Tibial nerve (tissue), 4 donors: ENCODE measurements around the gene SAG. TPM values are rescaled to one million over a fixed set of nuclear protein-coding genes. Genes with fewer than 3 reads are reported as not detected.

Experiments
- DNase-seq, 2 donors: peaks; one replicate each; pipeline ENCODE4 v3.0.0-alpha.2; 2019; ENCODE audit warnings: low spot score in 2 of 2
- H3K27ac ChIP-seq, 4 donors: fragments of 200-600 bp; sonication (generic) in 3 of 4; one replicate each; pipeline ENCODE4 v1.5.1; 2017 to 2019; ENCODE audit warnings: mild to moderate bottlenecking in 1 of 4
- H3K27me3 ChIP-seq, 2 donors: fragments of 200-600 bp; sonication (generic) in 1 of 2; one replicate each; pipeline versions ENCODE4 v1.5.1 to v1.6.0; 2017 to 2019
- H3K36me3 ChIP-seq, 3 donors: fragments of 200-600 bp; sonication (generic); one replicate each; pipeline ENCODE4 v1.5.1; 2018 to 2019
- H3K4me1 ChIP-seq, 4 donors: fragments of 200-600 bp; sonication (generic) in 3 of 4; one replicate each; pipeline ENCODE4 v1.5.1; 2017 to 2019
- H3K4me3 ChIP-seq, 4 donors: fragments of 200-600 bp; sonication (generic) in 3 of 4; one replicate each; pipeline ENCODE4 v1.5.1; 2017 to 2019; ENCODE audit warnings: mild to moderate bottlenecking in 1 of 4, moderate library complexity in 1 of 4
- H3K9me3 ChIP-seq, 4 donors: fragments of 200-600 bp; sonication (generic) in 3 of 4; one replicate each; pipeline ENCODE4 v1.5.1; 2017 to 2019
- EP300 ChIP-seq, 2 donors: sonication (generic); formaldehyde crosslinking; IDR thresholded peaks; one replicate each; pipeline ENCODE4 v1.6.1; 2017; ENCODE audit warnings: antibody characterized with exemption in 2 of 2, mild to moderate bottlenecking in 1 of 2
- POLR2A ChIP-seq, 2 donors: fragments of 450-650 bp; IDR thresholded peaks; one replicate each; pipeline ENCODE4 v1.6.1; 2017; ENCODE audit warnings: antibody characterized with exemption in 2 of 2, mild to moderate bottlenecking in 2 of 2, moderate library complexity in 2 of 2
- WGBS, 2 donors: methylation state at CpG; one replicate each; pipeline ENCODE4 v1.1.5; 2018; 5-methylcytosine and 5-hydroxymethylcytosine counted together
- total RNA-seq, 4 donors: library from RNA; depleted of rRNA; stranded (reverse); fragments of >200 nt; gene quantifications; one replicate each; pipeline ENCODE4 v1.1.0, GENCODE V29; 2016
- TF ChIP-seq, protein P1 (sequence below), 5 experiments: fragments of 200-600 bp in 3 of 5; fragments of 450-650 bp in 2 of 5; sonication (generic) in 3 of 5; IDR thresholded peaks; one replicate each; pipeline ENCODE4 v1.5.1; 2016 to 2019; ENCODE audit warnings: antibody characterized with exemption in 5 of 5, mild to moderate bottlenecking in 3 of 5, moderate library complexity in 2 of 5

The SAG gene
- total RNA-seq, 4 donors from 2014 or later = not detected

DNA sequence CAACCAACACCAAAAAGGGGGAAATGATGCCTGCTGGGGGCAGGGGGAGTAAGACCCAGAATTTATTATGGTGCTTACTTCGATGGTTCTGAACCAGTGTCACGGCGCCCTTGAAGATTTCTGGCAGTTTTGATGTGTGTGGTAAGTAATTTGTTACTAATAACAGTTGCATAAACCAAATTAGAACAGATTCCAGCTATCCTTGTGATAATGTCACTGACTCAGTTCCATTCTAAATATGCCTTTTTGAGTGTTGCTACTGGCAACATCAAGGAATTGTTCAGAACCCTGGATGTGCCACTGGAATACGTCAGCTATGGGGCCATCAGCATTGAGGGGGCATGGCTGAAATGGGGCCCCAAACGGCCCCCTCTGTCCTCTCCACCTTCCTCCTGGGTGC lies 11.6 kb downstream of the SAG start:
- 81 to 85% methylated on average over 5 of the region's 5 CpGs for WGBS, 2 donors
- no peak overlapping the region for H3K4me3 ChIP-seq
- H3K27me3 ChIP-seq = no peaks in the 10 kb centered on the region
- no peaks in the 10 kb centered on the region for H3K9me3 ChIP-seq
- no peaks in the 10 kb centered on the region for H3K4me1 ChIP-seq
- no peak overlapping the region for H3K27ac ChIP-seq
- H3K36me3 ChIP-seq = no peaks in the 10 kb centered on the region
- TF ChIP-seq, protein P1, sequence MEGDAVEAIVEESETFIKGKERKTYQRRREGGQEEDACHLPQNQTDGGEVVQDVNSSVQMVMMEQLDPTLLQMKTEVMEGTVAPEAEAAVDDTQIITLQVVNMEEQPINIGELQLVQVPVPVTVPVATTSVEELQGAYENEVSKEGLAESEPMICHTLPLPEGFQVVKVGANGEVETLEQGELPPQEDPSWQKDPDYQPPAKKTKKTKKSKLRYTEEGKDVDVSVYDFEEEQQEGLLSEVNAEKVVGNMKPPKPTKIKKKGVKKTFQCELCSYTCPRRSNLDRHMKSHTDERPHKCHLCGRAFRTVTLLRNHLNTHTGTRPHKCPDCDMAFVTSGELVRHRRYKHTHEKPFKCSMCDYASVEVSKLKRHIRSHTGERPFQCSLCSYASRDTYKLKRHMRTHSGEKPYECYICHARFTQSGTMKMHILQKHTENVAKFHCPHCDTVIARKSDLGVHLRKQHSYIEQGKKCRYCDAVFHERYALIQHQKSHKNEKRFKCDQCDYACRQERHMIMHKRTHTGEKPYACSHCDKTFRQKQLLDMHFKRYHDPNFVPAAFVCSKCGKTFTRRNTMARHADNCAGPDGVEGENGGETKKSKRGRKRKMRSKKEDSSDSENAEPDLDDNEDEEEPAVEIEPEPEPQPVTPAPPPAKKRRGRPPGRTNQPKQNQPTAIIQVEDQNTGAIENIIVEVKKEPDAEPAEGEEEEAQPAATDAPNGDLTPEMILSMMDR (IDR thresholded peaks at IDR 0.05) = no peak
- no peak for TF ChIP-seq POLR2A (IDR thresholded peaks at IDR 0.05)
- no peak for TF ChIP-seq EP300 (IDR thresholded peaks at IDR 0.05)
- no peak for DNase-seq

DNA sequence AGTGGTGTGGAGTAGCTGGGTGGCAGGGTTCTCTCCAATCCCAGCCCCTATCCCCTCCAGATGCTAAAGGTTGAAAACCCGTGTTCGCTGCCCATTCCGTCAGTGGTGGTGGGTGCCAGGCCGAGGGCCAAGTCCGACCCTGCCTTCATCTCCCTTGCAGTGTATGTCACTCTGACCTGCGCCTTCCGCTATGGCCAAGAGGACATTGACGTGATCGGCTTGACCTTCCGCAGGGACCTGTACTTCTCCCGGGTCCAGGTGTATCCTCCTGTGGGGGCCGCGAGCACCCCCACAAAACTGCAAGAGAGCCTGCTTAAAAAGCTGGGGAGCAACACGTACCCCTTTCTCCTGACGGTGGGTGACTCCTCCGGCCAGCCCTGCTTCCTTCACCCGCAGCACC lies 12.9 kb downstream of the SAG start:
- WGBS, 2 donors = 89 to 95% methylated on average over 17 of the region's 17 CpGs
- H3K27me3 ChIP-seq = no peaks in the 10 kb centered on the region
- no peak overlapping the region for H3K27ac ChIP-seq
- H3K36me3 ChIP-seq = no peaks in the 10 kb centered on the region
- TF ChIP-seq POLR2A (IDR thresholded peaks at IDR 0.05) = no peak
- TF ChIP-seq EP300 (IDR thresholded peaks at IDR 0.05) = no peak
- H3K9me3 ChIP-seq = no peaks in the 10 kb centered on the region
- no peaks in the 10 kb centered on the region for H3K4me1 ChIP-seq
- DNase-seq = no peak
- no peak overlapping the region for H3K4me3 ChIP-seq

DNA sequence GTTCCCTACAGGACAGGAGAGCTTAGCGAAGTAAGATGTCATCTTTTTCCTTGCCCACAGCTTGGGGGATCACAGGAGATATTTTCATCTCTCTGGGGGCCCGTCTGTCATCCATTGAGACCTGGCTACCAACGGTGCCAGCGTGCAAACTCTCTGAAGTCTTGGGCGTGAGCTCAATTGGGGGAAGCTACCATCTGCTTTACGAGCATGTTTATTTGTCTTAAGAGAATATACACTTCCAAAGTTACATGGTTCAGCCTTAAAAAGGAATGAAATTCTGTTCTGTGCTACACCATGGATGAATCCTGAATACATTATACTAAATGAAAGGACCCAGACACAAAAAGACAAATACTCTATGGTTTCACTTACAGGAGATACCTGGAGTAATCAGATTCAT lies 13.6 kb downstream of the SAG start:
- WGBS, 2 donors = 67 to 72% methylated on average over 6 of the region's 6 CpGs
- H3K4me1 ChIP-seq = no peaks in the 10 kb centered on the region

DNA sequence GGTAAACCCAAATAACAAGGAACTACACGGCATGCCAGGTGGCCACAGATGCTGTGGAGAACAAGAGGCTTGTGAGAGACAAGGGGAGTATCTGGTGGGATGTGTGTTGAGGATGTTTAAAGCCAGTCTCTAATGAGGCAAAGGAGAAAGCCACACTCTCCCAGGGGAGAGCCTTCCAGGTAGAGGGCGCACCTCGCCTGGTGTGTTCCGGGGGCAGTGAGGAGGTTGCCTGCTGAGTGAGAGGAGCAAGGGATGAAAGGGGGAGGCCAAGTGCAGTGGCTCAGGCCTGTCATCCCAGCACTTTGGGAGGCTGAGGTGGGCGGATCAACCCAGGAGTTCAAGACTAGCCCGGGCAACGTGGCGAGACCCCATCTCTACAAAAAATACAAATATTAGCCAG lies 16.2 kb downstream of the SAG start:
- Histone ChIP-seq H3K27me3 (no peaks in the 10 kb centered on the region), H3K36me3 (no peaks in the 10 kb centered on the region)
- 81 to 88% methylated on average over 8 of the region's 8 CpGs for whole genome bisulfite sequencing, 2 donors

More for the DNA sequence above, 13.6 kb downstream of the SAG start:
- no peak overlapping the region for H3K4me3 ChIP-seq
- no peaks in the 10 kb centered on the region for H3K9me3 ChIP-seq
- no peaks in the 10 kb centered on the region for H3K27me3 ChIP-seq
- H3K36me3 ChIP-seq = no peaks in the 10 kb centered on the region
- H3K27ac ChIP-seq = no peak overlapping the region
- TF ChIP-seq EP300 (IDR thresholded peaks at IDR 0.05) (no peak), POLR2A (IDR thresholded peaks at IDR 0.05) (no peak)
- TF ChIP-seq, protein P1 (IDR thresholded peaks at IDR 0.05) = no peak
- no peak for DNase-seq

DNA sequence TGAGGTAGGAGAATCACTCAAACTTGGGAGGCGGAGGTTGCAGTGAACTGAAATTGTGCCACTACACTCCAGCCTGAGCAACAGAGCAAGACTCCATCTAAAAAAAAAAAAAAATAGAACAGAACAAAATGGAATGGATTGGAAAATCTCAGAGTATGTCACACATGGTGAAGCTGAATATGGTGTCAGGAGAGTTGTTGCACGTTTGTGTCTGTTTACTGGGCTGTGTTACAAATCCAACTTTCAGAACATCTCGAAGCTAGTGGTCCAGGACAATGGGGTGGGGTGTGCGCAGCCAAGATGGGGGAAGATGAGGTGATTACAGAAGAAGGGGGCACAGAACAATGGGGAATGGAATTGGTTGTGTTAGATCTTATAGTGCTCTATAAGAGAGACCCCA lies 17.6 kb downstream of the SAG start:
- 68 to 82% methylated on average over 4 of the region's 4 CpGs for WGBS, 2 donors
- DNase-seq = no peak
- no peaks in the 10 kb centered on the region for H3K4me1 ChIP-seq
- no peaks in the 10 kb centered on the region for H3K27me3 ChIP-seq
- no peaks in the 10 kb centered on the region for H3K36me3 ChIP-seq
- H3K4me3 ChIP-seq = no peak overlapping the region
- no peak overlapping the region for H3K27ac ChIP-seq
- TF ChIP-seq EP300 (IDR thresholded peaks at IDR 0.05) = no peak
- TF ChIP-seq, protein P1 (IDR thresholded peaks at IDR 0.05) = no peak
- no peak for TF ChIP-seq POLR2A (IDR thresholded peaks at IDR 0.05)
- H3K9me3 ChIP-seq = no peaks in the 10 kb centered on the region

More for the DNA sequence above, 16.2 kb downstream of the SAG start:
- DNase-seq = no peak
- TF ChIP-seq, protein P1 (IDR thresholded peaks at IDR 0.05) = no peak
- no peak for TF ChIP-seq EP300 (IDR thresholded peaks at IDR 0.05)
- no peak for TF ChIP-seq POLR2A (IDR thresholded peaks at IDR 0.05)
- Histone ChIP-seq H3K4me3 (no peak overlapping the region), H3K4me1 (no peaks in the 10 kb centered on the region), H3K27ac (no peak overlapping the region), H3K9me3 (no peaks in the 10 kb centered on the region)

DNA sequence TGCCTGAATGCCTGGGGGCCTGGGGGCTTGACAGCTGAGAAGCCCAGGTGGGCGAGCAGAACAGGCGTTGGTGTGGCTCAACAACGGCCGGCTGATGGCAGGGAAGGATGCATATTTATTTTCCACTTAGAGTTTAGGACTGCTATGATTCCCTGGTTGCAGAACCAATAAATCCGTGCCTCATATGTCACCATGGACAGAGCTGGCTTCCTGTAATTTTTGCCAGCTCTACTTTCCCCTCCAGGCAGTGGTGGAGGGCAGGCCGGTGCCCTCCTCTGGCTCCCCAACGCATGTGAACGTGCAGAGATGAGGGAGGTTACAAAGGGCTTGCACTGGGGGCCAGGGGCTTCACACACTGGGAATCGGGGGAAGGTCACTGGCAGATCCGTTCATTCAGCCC lies 18.2 kb downstream of the SAG start:
- no peaks in the 10 kb centered on the region for H3K36me3 ChIP-seq
- no peaks in the 10 kb centered on the region for H3K9me3 ChIP-seq
- no peak overlapping the region for H3K27ac ChIP-seq
- H3K4me1 ChIP-seq = no peaks in the 10 kb centered on the region
- H3K27me3 ChIP-seq = no peaks in the 10 kb centered on the region
- WGBS, 2 donors = 56% methylated on average over 10 of the region's 10 CpGs
- DNase-seq = no peak
- TF ChIP-seq POLR2A (IDR thresholded peaks at IDR 0.05) (no peak), EP300 (IDR thresholded peaks at IDR 0.05) (no peak)
- TF ChIP-seq, protein P1 (IDR thresholded peaks at IDR 0.05) = no peak
- H3K4me3 ChIP-seq = no peak overlapping the region
